Measurements from ENCODE around the gene MTMR2.

Gene MTMR2

DNA sequence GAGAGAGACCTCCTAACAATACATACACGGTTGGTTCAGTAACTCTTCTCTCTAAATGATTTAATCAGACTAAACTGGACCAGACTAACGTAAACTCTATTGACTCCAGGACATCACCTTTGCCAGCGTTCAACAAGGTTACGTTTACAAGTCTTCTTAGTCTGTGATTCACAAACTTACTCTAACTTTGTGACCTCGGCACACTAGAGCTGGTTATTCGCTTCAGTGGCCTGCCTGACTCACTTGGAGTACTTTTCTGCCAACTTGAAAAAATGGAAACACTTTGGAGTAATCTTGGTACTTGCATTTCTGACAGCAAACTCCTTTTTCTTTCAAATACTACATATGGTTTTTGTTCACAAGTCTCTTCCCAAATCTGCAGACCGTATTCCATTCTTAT, 26.2 kb downstream of the MTMR2 start:
- no peaks in the 10 kb centered on the region for H3K9me3 ChIP-seq (ENCODE audit: control insufficient read depth, insufficient read depth, low read length)
- H3K4me1 ChIP-seq (ENCODE audit: control insufficient read depth, insufficient read depth, low read length): peaks cover 1% of the 10 kb centered on the region
- no peaks in the 10 kb centered on the region for H3K27me3 ChIP-seq (ENCODE audit: control insufficient read depth, insufficient read depth, low read length)
- no peak overlapping the region for H3K4me3 ChIP-seq (ENCODE audit: low read depth, low read length)
- no peak overlapping the region for H3K9ac ChIP-seq (ENCODE audit: low read depth, low read length)
- H3K36me3 ChIP-seq (ENCODE audit: control insufficient read depth, insufficient read depth, low read length): no peaks in the 10 kb centered on the region

DNA sequence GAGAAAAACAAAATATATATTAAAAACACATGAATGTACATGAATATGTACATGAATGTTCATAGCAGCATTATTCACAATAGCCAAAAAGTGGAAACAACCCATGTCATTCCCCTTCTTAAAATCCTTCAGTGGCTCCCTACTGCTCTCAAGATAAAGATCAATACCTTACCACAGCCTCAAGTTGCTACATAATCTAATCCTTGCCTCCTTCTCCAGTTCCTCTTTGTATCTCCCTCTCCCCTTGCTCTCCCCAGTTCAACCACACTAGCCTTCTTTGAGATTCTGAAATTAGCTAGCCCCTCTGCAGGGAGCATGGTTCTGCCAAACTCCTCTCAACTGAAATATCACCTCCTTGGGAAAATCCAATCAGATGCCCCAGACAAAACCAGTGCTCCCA, 28.1 kb downstream of the MTMR2 start:
- H3K9ac ChIP-seq (ENCODE audit: low read depth, low read length): no peak overlapping the region
- H3K4me1 ChIP-seq (ENCODE audit: control insufficient read depth, insufficient read depth, low read length): peaks cover 4% of the 10 kb centered on the region
- H3K27me3 ChIP-seq (ENCODE audit: control insufficient read depth, insufficient read depth, low read length): no peaks in the 10 kb centered on the region
- no peaks in the 10 kb centered on the region for H3K9me3 ChIP-seq (ENCODE audit: control insufficient read depth, insufficient read depth, low read length)
- no peaks in the 10 kb centered on the region for H3K36me3 ChIP-seq (ENCODE audit: control insufficient read depth, insufficient read depth, low read length)
- no peak overlapping the region for H3K4me3 ChIP-seq (ENCODE audit: low read depth, low read length)

DNA sequence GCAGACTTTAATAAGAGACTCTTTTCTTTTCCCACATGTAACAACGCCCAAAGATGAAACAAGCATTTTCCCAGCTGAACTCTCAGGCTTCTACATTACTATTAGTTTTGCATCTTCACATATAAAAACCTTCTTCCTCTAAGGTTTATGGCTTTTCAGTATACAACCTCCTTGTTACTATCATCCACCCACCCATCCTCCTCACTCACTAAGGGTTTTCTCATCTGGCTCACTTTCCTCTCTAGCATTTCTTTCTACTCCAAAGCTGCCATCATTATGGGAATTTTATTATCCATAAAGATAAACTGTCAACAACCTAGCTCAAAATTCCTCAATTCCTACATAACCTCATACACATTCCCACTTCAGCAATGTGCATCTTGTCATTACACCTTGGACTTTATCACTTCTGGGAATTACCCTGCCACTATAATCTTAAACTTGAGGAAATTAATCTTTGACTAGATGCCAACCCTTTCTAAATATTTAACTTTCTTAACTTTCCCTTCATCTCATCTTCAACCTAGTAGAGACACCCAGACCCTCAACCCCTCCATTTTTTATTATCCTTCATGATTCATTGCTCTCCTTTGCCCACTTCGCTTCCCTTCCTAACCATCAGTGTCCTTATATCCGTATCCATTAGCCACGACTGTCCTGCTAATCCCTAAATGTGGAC, 30.9 kb downstream of the MTMR2 start:
- Histone ChIP-seq H3K36me3 (ENCODE audit: control insufficient read depth, insufficient read depth, low read length) (no peaks in the 10 kb centered on the region), H3K27me3 (ENCODE audit: control insufficient read depth, insufficient read depth, low read length) (no peaks in the 10 kb centered on the region), H3K9me3 (ENCODE audit: control insufficient read depth, insufficient read depth, low read length) (no peaks in the 10 kb centered on the region), H3K9ac (ENCODE audit: low read depth, low read length) (no peak overlapping the region), H3K4me3 (ENCODE audit: low read depth, low read length) (no peak overlapping the region), H3K4me1 (ENCODE audit: control insufficient read depth, insufficient read depth, low read length) (peaks cover 4% of the 10 kb centered on the region)

DNA sequence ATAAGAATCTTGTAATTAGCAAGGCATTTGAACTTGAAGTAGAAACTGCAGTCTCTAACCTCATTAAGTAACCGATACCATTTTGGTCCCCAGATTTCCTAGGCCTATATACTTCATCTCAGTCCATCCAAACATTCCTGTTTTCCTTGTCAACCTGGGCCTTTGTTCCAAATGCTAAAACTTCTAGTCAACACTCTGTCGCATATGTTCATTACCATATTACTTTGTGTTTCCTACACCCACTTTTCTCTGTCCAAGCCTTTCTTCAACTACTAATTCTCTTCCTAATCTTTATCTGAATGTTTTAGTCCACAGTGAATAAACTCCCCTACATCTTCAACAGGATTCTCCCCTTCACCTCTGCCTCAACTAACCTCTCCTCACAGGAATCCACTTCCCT, 31.4 kb downstream of the MTMR2 start:
- Histone ChIP-seq H3K4me3 (ENCODE audit: low read depth, low read length) (no peak overlapping the region), H3K4me1 (ENCODE audit: control insufficient read depth, insufficient read depth, low read length) (peaks cover 4% of the 10 kb centered on the region)

DNA sequence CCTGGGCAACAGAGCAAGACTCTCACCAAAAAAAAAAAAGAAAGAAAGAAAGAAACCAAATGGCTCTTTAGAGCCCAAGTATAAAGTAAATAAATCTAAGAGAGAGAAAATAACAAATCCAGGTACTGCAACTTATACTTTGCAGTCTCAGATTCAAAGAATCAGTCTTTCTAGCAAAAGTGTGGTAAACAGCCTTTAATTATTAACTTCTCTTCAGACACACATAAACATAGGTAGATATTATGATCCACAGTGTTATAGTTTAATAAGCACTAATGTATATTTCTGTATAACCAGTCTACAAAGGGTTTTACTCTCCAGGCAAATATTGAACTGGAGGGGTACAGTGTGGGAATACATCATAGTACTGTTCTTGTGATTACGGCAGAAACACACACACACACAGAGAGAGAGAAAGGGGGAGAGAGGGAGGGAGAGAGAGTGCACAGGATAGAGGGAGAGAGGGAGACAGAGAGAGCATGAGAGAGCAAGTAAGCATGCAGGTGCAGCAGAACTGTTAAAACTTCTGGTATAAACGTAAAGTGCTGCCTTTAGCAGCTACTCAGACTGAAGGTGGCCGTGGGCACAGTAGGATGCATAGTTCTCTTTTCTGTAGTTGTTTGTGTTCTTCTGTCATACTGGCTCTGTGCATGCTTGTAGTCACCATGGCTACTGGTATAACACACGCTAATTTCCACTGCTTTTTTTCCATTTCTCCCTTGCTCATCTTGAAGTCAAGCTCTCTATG, 32.3 kb downstream of the MTMR2 start:
- H3K9me3 ChIP-seq (ENCODE audit: control insufficient read depth, insufficient read depth, low read length): no peaks in the 10 kb centered on the region
- H3K27me3 ChIP-seq (ENCODE audit: control insufficient read depth, insufficient read depth, low read length): no peaks in the 10 kb centered on the region
- no peaks in the 10 kb centered on the region for H3K36me3 ChIP-seq (ENCODE audit: control insufficient read depth, insufficient read depth, low read length)
- peaks cover 4% of the 10 kb centered on the region for H3K4me1 ChIP-seq (ENCODE audit: control insufficient read depth, insufficient read depth, low read length)
- H3K4me3 ChIP-seq (ENCODE audit: low read depth, low read length): no peak overlapping the region
- no peak overlapping the region for H3K9ac ChIP-seq (ENCODE audit: low read depth, low read length)

More for the DNA sequence above, 31.4 kb downstream of the MTMR2 start:
- no peak overlapping the region for H3K9ac ChIP-seq (ENCODE audit: low read depth, low read length)
- no peaks in the 10 kb centered on the region for H3K36me3 ChIP-seq (ENCODE audit: control insufficient read depth, insufficient read depth, low read length)
- no peaks in the 10 kb centered on the region for H3K9me3 ChIP-seq (ENCODE audit: control insufficient read depth, insufficient read depth, low read length)
- H3K27me3 ChIP-seq (ENCODE audit: control insufficient read depth, insufficient read depth, low read length): no peaks in the 10 kb centered on the region

DNA sequence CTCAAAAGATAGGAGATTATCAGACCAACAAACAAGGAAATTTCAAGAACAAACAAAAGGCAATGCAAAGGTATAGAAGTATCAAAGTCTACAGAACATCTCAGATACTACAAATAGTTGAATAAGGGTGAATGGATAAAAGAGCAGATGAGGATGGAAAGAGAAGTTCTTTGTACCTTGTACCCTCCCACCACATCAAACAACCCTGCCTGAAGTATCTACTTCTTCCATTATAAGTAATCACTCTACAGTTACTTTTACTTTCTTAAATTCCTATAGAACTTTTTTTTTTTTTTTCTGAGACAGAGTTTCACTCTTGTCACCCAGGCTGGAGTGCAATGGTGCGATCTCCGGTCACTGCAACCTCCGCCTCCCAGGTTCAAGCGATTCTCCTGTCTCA, 35.1 kb downstream of the MTMR2 start:
- Histone ChIP-seq H3K4me1 (ENCODE audit: control insufficient read depth, insufficient read depth, low read length) (peaks cover 4% of the 10 kb centered on the region), H3K27me3 (ENCODE audit: control insufficient read depth, insufficient read depth, low read length) (no peaks in the 10 kb centered on the region), H3K9me3 (ENCODE audit: control insufficient read depth, insufficient read depth, low read length) (no peaks in the 10 kb centered on the region), H3K36me3 (ENCODE audit: control insufficient read depth, insufficient read depth, low read length) (no peaks in the 10 kb centered on the region), H3K4me3 (ENCODE audit: low read depth, low read length) (no peak overlapping the region), H3K9ac (ENCODE audit: low read depth, low read length) (no peak overlapping the region)

DNA sequence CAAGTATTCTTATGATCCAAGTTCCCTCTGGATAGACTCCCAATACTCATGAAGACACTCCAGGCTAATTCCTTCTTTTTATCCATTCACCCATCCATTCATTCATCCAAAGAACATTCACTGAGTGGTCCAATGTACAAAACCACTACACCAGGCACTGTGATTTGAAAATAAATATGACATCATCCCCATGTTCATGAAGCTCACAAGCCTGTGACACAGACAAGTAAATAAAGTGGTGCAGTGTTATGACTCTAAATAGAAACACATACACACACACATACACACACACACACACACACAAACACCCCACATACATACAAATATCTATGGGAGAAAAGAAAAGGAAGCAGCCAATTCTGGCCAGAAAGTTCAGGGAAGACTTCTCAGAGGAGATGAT, 35.5 kb downstream of the MTMR2 start:
- Histone ChIP-seq H3K4me1 (ENCODE audit: control insufficient read depth, insufficient read depth, low read length) (peaks cover 4% of the 10 kb centered on the region), H3K9me3 (ENCODE audit: control insufficient read depth, insufficient read depth, low read length) (no peaks in the 10 kb centered on the region), H3K9ac (ENCODE audit: low read depth, low read length) (no peak overlapping the region), H3K27me3 (ENCODE audit: control insufficient read depth, insufficient read depth, low read length) (no peaks in the 10 kb centered on the region), H3K36me3 (ENCODE audit: control insufficient read depth, insufficient read depth, low read length) (no peaks in the 10 kb centered on the region), H3K4me3 (ENCODE audit: low read depth, low read length) (no peak overlapping the region)

DNA sequence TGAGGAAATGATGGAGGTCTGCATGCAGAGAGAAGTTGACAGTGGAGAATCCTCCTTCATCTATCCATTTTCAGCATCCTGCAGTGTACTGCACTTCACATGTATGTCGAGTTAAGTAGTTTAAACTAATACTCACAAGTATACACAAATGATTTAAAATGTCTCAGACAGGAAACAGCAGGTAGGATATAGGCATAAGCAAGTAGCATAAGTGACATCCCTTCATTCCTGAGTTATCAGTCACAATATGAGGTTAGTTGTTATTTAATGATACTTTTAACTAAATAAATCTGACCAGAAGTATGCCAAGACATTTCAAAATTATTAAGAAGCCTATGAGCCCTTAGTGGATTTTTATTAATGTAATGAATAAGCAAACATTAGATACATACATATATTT, 37.4 kb downstream of the MTMR2 start:
- H3K4me1 ChIP-seq (ENCODE audit: control insufficient read depth, insufficient read depth, low read length): no peaks in the 10 kb centered on the region

DNA sequence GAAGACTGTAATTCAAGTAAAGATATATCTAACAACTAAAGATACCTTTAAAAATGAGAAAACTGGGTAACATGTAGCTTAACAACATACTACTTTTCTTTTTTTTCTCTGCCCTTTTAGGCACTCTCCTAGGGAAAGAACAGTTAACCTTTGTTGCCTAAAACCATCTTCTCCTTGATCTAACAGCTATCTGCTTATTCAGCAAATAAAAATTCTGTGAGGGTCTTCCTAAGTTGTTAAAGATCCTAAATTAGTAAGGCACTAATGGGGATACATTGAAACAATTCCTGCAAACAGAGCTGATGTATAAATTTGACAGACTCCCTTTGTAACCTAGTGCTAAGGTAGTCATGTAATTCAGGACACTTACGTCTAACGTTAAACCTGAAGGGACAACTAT, 39.1 kb downstream of the MTMR2 start:
- Histone ChIP-seq H3K27me3 (ENCODE audit: control insufficient read depth, insufficient read depth, low read length) (no peaks in the 10 kb centered on the region), H3K4me3 (ENCODE audit: low read depth, low read length) (no peak overlapping the region), H3K36me3 (ENCODE audit: control insufficient read depth, insufficient read depth, low read length) (no peaks in the 10 kb centered on the region), H3K9ac (ENCODE audit: low read depth, low read length) (no peak overlapping the region), H3K4me1 (ENCODE audit: control insufficient read depth, insufficient read depth, low read length) (no peaks in the 10 kb centered on the region), H3K9me3 (ENCODE audit: control insufficient read depth, insufficient read depth, low read length) (no peaks in the 10 kb centered on the region)

More for the DNA sequence above, 37.4 kb downstream of the MTMR2 start:
- Histone ChIP-seq H3K9ac (ENCODE audit: low read depth, low read length) (no peak overlapping the region), H3K36me3 (ENCODE audit: control insufficient read depth, insufficient read depth, low read length) (no peaks in the 10 kb centered on the region), H3K27me3 (ENCODE audit: control insufficient read depth, insufficient read depth, low read length) (no peaks in the 10 kb centered on the region), H3K4me3 (ENCODE audit: low read depth, low read length) (no peak overlapping the region), H3K9me3 (ENCODE audit: control insufficient read depth, insufficient read depth, low read length) (no peaks in the 10 kb centered on the region)

DNA sequence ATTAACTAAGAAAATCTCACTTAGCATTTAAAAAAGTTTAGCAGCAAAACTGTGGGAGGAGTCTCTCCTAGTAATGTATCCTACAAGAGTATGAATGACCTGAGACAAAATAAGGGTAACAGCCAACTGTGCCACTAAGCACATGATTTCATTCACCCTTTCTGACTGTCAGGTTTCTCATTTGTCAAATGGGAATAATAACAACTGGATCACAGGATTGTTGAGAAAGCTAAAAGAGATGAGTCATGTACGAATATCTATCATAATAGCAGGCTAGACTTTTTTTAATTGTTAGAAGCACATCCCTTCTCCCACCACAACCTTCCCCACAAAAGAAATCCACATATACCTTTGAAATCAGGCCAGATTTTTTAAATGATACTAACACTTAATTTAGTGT, 39.5 kb downstream of the MTMR2 start:
- Histone ChIP-seq H3K4me1 (ENCODE audit: control insufficient read depth, insufficient read depth, low read length) (no peaks in the 10 kb centered on the region), H3K9ac (ENCODE audit: low read depth, low read length) (no peak overlapping the region), H3K4me3 (ENCODE audit: low read depth, low read length) (no peak overlapping the region), H3K27me3 (ENCODE audit: control insufficient read depth, insufficient read depth, low read length) (no peaks in the 10 kb centered on the region), H3K9me3 (ENCODE audit: control insufficient read depth, insufficient read depth, low read length) (no peaks in the 10 kb centered on the region), H3K36me3 (ENCODE audit: control insufficient read depth, insufficient read depth, low read length) (no peaks in the 10 kb centered on the region)

DNA sequence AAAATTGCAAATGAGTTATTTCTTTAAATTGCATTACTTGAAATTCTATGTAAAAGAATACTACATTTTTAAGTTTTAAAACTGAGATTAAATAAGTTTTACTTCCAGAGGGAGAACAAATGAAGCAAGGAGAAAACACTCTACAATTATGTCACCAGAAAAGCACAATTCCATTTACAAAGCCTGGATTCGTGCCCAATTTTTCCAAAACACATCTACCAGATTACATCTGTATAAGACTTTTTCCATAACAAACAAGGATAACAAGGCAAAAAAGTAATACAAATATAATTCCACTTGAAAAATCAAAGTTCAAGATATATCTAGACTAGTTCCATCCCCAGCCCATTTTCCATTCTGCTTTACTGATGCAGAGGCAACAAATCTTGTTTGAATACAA, 40.5 kb downstream of the MTMR2 start:
- H3K4me1 ChIP-seq (ENCODE audit: control insufficient read depth, insufficient read depth, low read length): no peaks in the 10 kb centered on the region
- H3K27me3 ChIP-seq (ENCODE audit: control insufficient read depth, insufficient read depth, low read length): no peaks in the 10 kb centered on the region
- no peak overlapping the region for H3K4me3 ChIP-seq (ENCODE audit: low read depth, low read length)
- no peaks in the 10 kb centered on the region for H3K9me3 ChIP-seq (ENCODE audit: control insufficient read depth, insufficient read depth, low read length)
- H3K36me3 ChIP-seq (ENCODE audit: control insufficient read depth, insufficient read depth, low read length): no peaks in the 10 kb centered on the region
- no peak overlapping the region for H3K9ac ChIP-seq (ENCODE audit: low read depth, low read length)

DNA sequence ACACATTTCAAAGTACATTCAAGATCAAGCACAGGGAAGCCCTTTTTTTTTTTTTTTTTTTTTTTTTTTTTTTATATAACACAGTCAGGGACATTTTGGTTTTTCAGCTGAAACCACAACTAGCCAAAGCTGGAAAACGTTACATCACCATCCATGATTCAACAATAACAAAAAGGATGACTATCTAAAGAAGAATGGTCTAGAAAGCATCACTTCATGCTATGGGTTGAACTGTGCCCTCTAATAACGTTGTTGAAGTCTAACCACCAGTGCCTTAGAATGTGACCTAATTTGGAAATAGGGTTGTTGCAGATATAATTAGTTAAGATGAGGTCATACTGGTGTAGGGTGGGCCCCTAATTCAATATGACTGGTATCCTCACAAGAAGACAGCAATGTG, 46.6 kb downstream of the MTMR2 start:
- Histone ChIP-seq H3K4me3 (ENCODE audit: low read depth, low read length) (no peak overlapping the region), H3K27me3 (ENCODE audit: control insufficient read depth, insufficient read depth, low read length) (no peaks in the 10 kb centered on the region), H3K9ac (ENCODE audit: low read depth, low read length) (no peak overlapping the region), H3K4me1 (ENCODE audit: control insufficient read depth, insufficient read depth, low read length) (no peaks in the 10 kb centered on the region), H3K36me3 (ENCODE audit: control insufficient read depth, insufficient read depth, low read length) (peaks cover 3% of the 10 kb centered on the region), H3K9me3 (ENCODE audit: control insufficient read depth, insufficient read depth, low read length) (no peaks in the 10 kb centered on the region)

All from iPS-15b (cell line).